Neural progenitor cell (in vitro differentiated cells): ENCODE measurements around the gene PLA2R1.

ENCODE experiments used
- CTCF ChIP-seq: fragments of 200-600 bp; sonication (generic); IDR thresholded peaks from 2 replicates; pipeline ENCODE4 v1.5.1; 2017; ENCODE audit warnings: antibody characterized with exemption, mild to moderate bottlenecking
- EZH2 ChIP-seq: fragments of 200-600 bp; sonication (generic); IDR thresholded peaks from 2 replicates; pipeline ENCODE4 v1.6.1; 2017; ENCODE audit warnings: antibody characterized with exemption, mild to moderate bottlenecking, moderate library complexity
- EZH2phosphoT487 ChIP-seq: fragments of 200-600 bp; sonication (generic); IDR thresholded peaks from 2 replicates; pipeline ENCODE4 v1.6.1; 2017; ENCODE audit warnings: antibody characterized with exemption

GRCh38 chr2:159998961-159999360 lies 63.5 kb downstream of the PLA2R1 start:
- no peak for TF ChIP-seq EZH2phosphoT487
- peak; percentile 21 for TF ChIP-seq CTCF
- no peak for TF ChIP-seq EZH2
